ENCODE measurements around the gene CITED2.

GRCh38 chr6:139373154-139373927 lies 1.1 kb downstream of the CITED2 start:
- TF ChIP-seq ELF4 (CRISPR knock-in tag; IDR thresholded peaks at IDR 0.05; ENCODE audit: low read depth) (no peak), NR1H2 (CRISPR knock-in tag; IDR thresholded peaks at IDR 0.05) (no peak), GABPB1 (CRISPR knock-in tag; IDR thresholded peaks at IDR 0.05) (0 out of 2 replicates have a peak, but pooled peaks have one; percentile 10), FOXP4 (CRISPR knock-in tag; IDR thresholded peaks at IDR 0.05) (no peak), CTCF (IDR thresholded peaks at IDR 0.05) (peak; percentile 19; the same call in 1 of the 2 replicates), NFYB (CRISPR knock-in tag; conservative IDR thresholded peaks at IDR 0.05; ENCODE audit: low read depth) (no peak), ATF2 (CRISPR knock-in tag; IDR thresholded peaks at IDR 0.05; ENCODE audit: borderline replicate concordance, low read depth) (no peak), ZBTB21 (CRISPR knock-in tag; IDR thresholded peaks at IDR 0.05; ENCODE audit: borderline replicate concordance) (no peak), MAX (CRISPR knock-in tag; IDR thresholded peaks at IDR 0.05) (peak; percentile 35; the same call in 1 of the 2 replicates)

All from WTC11 (cell line).